ENCODE data around the gene BTBD9.

BTBD9 gene

DNA sequence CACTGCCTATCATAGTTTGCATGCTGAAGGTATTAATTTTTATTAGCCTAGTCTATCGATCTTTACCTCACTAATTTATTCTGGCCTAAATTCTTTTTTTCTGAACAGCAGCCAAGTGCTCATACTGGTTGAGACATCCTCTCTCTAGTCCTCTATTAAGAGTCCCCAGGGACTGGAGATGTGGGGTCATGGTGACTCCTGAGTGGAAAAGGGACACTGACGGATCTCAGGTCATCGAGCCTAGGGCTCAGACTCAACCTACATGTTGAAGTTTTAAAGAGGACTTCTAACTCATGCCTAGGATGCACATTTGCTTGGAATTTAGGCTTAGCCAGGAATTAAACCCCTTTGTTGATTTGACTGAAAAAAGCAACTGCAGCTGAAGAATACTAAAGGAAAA is 378.1 kb downstream of the BTBD9 start:
- DNase-seq (ENCODE audit: low read depth in 1 of 2, low spot score in 1 of 2): no peak

- no peak for DNase-seq (ENCODE audit: low read depth in 1 of 2, low spot score in 1 of 2)
These were observed 380.0 kb downstream of the BTBD9 start for GRCh38 chr6:38259736-38260135.

DNA sequence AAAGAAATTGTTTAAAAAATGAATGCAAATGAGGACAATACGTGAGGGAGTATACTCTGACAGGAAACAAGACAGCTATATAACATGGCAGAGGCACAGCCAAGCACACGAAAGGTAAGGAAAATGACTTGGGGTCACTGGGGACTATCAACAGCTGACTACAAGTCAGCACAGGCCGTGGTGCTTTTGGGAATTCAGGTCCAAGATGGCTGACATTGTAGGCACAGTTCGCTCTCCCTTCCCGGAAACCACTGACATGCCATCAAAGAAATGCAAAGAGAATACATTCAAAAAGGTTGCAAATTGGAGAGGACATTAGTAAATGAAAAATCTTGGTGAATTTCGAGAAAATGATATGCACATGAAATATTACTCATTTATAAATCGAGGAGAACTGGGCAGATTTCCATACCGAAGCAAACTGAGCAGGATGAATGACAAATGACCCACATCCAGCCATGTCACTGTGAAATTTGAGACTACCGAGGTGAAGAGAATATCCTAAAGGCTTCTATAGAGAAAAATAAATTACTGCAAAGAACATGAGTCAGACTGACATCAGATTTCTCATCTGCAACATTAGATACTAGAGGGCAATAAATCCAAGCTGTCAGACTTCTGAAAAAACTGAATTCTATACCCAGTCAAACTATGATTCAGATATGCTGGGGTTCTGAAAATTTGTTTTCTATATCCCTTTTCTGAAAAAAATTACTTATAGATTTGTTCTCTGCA is 391.1 kb downstream of the BTBD9 start:
- DNase-seq (ENCODE audit: low read depth in 1 of 2, low spot score in 1 of 2): no peak

DNA sequence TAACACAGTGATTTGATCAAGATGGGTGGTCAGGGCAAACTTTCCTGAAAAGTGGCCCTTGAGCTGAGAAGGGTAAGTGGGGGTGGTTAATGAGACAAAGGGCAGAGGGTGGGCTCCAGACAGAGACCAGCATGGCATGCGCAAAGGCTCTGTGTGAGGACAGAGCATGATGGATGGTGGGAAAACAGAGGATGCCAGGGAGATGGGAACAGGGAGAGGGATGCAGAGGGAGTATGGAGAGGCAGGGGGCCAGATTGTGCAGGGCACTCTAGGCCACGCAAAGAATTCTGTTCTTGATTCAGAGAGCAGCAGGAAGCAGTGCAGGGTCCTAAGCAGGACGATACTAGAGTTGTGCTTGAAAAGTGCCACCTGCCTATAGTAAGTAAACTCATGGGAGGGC is 394.4 kb downstream of the BTBD9 start:
- DNase-seq (ENCODE audit: low read depth in 1 of 2, low spot score in 1 of 2): no peak

- no peak for DNase-seq (ENCODE audit: low read depth in 1 of 2, low spot score in 1 of 2)
These were observed 394.9 kb downstream of the BTBD9 start for GRCh38 chr6:38244869-38245268.

- no peak for DNase-seq (ENCODE audit: low read depth in 1 of 2, low spot score in 1 of 2)
These were observed 398.4 kb downstream of the BTBD9 start for GRCh38 chr6:38241200-38241871.

DNA sequence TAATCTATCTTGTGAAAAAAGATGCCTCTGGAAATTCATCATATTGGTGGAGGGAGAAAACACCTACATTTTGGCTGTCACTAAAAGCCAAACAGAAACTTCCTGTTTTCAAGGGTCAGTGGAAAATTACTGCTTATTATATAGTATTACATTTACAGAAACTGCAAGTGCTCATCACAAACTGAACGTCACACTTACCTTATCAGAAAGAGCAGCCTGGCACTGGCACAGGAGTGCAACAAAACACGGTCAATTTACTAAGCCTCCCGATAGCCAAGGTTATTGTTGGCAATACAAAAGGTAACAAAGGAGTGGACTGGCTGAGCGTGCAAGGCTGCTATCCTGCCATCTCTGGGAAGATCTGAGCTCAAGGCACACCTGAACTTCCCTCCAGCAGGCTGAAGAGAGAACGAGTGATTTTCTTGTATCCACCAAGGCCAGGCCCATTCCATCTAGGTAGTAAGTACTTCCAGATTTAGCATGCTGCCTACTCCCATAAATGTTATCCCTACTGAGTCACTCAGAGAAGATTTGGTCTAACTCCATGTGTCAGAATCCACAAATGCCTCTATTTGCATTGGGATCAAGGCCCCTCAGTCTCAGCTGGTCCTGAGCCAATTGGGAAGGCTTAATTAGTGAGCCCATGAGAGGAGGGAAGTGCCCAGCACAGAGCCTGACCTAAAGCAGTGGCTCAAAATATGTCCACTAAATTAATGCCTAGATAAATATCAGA is 399.8 kb downstream of the BTBD9 start:
- DNase-seq (ENCODE audit: low read depth in 1 of 2, low spot score in 1 of 2): no peak

DNA sequence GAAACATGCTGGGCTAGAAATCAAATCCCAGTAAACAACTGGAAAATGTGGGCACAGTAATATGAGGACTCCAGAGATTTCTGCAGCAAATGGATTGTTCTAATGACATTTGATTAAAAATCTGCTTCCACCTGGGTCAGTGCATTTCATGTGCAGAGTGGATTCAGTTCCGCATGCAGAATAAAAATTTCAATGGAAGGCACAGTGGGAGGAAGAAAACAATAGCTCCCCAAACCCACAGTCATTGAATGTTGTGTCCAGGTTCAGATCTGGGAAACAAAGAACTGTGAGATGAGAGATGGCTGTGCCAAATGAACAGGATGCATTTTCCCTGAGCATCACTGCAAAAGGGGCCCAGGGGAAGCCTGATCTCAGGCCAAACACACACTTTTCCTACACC is 403.1 kb downstream of the BTBD9 start:
- no peak for DNase-seq (ENCODE audit: low read depth in 1 of 2, low spot score in 1 of 2)

DNA sequence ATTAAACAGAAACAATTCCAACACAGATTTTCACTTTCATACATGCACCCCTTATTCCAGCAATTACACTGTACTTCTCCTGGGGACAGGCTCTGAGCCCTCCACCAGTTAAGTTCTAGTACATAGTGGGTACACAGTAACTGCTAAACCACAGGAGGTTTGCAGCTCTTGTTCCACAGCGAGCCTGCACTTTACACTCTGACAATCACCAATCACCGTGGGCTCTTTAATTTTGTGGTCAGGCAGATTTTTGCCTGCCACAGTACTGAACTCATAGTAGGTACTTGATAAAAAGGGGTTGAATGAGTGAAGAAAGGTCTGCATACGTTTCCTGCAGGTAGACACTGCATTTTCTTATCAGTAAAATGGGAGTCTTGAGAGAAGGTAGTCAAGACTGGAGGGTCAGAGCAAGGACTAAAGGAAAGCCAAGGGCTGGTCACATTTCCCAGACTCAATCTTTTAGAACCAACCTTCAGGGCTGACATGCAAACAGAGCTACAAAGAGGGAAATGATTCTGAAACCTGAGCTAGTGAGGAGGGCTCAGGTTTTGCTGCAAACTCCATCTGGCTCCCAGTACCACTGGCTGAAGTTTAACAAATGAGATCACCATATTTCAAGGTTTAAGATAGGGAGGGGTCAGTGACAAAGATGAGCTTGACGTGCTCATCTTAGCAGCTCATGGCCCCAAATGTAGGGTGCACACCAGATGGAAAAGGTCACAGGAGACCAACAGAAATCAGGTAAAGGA is 404.6 kb downstream of the BTBD9 start:
- DNase-seq (ENCODE audit: low read depth in 1 of 2, low spot score in 1 of 2): no peak

GRCh38 chr6:38234141-38234540 is 405.6 kb downstream of the BTBD9 start:
- DNase-seq (ENCODE audit: low read depth in 1 of 2, low spot score in 1 of 2): no peak

GRCh38 chr6:38233161-38233791 is 406.5 kb downstream of the BTBD9 start:
- no peak for DNase-seq (ENCODE audit: low read depth in 1 of 2, low spot score in 1 of 2)

DNA sequence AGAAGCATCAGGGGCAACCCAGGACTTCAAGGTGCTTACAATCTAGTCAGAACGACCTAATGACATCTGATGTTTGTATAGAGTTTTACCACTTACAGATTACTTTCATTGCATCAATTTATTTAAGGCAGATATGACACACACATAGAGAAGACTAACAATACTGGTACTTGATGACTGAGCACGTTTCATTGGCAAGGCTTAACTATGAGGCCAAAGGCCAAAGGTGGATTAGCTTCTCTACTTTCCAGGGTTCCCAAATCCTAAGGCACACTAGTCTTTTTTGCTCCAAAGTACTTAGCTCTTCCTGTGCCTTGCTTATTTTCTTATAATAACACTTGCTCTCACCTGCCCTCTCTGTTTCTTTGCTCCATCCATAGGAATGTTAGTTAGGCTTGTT is 414.0 kb downstream of the BTBD9 start:
- no peak for DNase-seq (ENCODE audit: low read depth in 1 of 2, low spot score in 1 of 2)

- no peak for DNase-seq (ENCODE audit: low read depth in 1 of 2, low spot score in 1 of 2)
These were observed 418.5 kb downstream of the BTBD9 start for GRCh38 chr6:38221251-38221650.

GRCh38 chr6:38220069-38220723 is 419.5 kb downstream of the BTBD9 start:
- no peak for DNase-seq (ENCODE audit: low read depth in 1 of 2, low spot score in 1 of 2)

GRCh38 chr6:38218235-38218634 is 421.5 kb downstream of the BTBD9 start:
- DNase-seq (ENCODE audit: low read depth in 1 of 2, low spot score in 1 of 2): no peak

DNA sequence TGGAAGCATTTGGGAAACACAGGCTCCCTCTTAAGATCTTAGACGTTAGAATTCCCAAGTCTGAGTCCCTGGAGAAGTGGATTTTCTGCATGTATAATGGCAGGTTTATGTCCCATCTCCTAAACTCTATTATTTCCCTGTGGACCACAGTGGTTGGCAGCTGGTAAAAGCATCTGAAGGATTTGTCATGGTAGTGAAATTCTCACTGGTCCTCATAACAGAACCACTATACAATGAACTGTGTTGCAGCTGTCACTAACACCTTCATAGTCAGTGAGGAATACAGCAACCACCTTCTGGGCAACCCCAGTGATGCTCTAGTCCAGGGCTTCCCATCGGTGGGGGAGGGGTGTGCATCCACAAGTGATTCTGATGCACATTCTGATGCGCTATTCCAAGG is 423.3 kb downstream of the BTBD9 start:
- no peak for DNase-seq (ENCODE audit: low read depth in 1 of 2, low spot score in 1 of 2)

GRCh38 chr6:38215651-38216311 is 423.9 kb downstream of the BTBD9 start:
- DNase-seq (ENCODE audit: low read depth in 1 of 2, low spot score in 1 of 2): no peak

DNA sequence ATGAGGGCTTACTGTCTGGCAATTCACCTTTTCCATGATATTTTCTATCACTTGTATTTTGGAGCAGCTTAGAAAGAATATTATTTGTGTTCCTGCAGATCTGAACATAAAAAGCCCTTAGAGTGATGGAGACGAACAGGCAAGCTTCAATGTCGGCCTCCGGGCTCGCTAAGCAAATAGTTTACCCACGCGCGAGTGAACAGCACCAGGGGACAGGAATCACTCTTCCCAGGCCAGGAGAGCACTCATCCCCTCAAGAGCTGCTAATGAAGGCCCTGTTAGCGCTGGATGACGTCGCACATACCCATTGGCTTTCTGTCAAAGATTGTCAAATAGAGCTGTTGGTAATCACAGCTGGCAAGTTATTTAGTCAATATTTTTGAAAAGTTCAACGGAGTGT is 424.5 kb downstream of the BTBD9 start:
- DNase-seq (ENCODE audit: low read depth in 1 of 2, low spot score in 1 of 2): no peak

GRCh38 chr6:38214159-38214558 is 425.6 kb downstream of the BTBD9 start:
- DNase-seq (ENCODE audit: low read depth in 1 of 2, low spot score in 1 of 2): no peak

DNA sequence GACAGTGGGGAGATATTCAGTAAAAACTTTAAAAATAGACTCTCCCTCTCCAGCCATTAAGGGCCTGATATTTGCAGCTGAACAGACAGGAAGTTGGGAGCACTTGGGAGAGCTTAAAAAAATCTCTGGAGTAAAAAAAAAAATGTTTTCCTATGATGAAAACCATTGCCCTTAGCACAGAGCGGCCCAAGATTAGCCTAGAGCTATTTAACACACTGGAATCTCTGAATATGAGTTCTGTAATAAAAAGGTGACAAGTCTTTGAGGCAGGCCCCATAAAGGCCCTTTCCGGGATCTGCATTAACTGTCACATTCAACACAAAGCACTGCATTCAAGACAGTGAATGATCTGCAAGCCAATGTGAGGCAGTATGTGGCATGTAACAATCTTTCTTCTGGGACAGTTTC is 426.5 kb downstream of the BTBD9 start:
- no peak for DNase-seq (ENCODE audit: low read depth in 1 of 2, low spot score in 1 of 2)

All from stimulated activated CD4-positive, alpha-beta T cell treated with anti-CD3 and anti-CD28 coated beads, Interleukin-15, amount 100 ng/mL, for 1 hour (primary cell).